Naive thymus-derived CD8-positive, alpha-beta T cell (primary cell): ENCODE data around the gene ASAH2. TPM values are rescaled to one million over a fixed set of nuclear protein-coding genes. Genes with fewer than 3 reads are reported as not detected.

ENCODE experiments used
- ATAC-seq, 2 donors: fragments of 150-1000 bp; cut with Tn5 transposase in 1 of 2; sonication (Bioruptor Pico), chemical (Tn5 transposase) in 1 of 2; 1 replicate in 1 of 2; 2 replicates in 1 of 2; pipeline ENCODE4 v1.10.0; 2021; ENCODE audit warnings: mild to moderate bottlenecking in 2 of 2, moderate library complexity in 2 of 2
- POLR2A ChIA-PET: fragments of 350-600 bp; sonication (Branson Sonifier 250); formaldehyde crosslinking; loops from one replicate; lab custom pipeline; 2021; ENCODE audit warnings: antibody characterized with exemption; lab: Charles Lee
- DNase-seq, 10 donors: peaks; one replicate each; pipeline versions ENCODE4 v3.0.0 to v3.0.0-alpha.2; 2020 to 2022
- H3K27ac Mint-ChIP-seq, 10 donors: one replicate each; pipeline ENCODE4 v1.8.0; 2020 to 2022; ENCODE audit warnings: mild to moderate bottlenecking in 10 of 10, mixed read lengths in 10 of 10, moderate library complexity in 4 of 10, inconsistent platforms in 1 of 10
- H3K27me3 Mint-ChIP-seq, 5 donors: one replicate each; pipeline ENCODE4 v1.8.0; 2021 to 2022; ENCODE audit warnings: mixed read lengths in 5 of 5
- H3K36me3 Mint-ChIP-seq, 3 donors: one replicate each; pipeline ENCODE4 v1.8.0; 2020 to 2022; ENCODE audit warnings: mixed read lengths in 3 of 3, mild to moderate bottlenecking in 2 of 3, inconsistent platforms in 1 of 3
- H3K4me1 Mint-ChIP-seq, 4 donors: one replicate each; pipeline ENCODE4 v1.8.0; 2021 to 2022; ENCODE audit warnings: mixed read lengths in 4 of 4
- H3K4me3 Mint-ChIP-seq, 10 donors: one replicate each; pipeline ENCODE4 v1.8.0; 2020 to 2022; ENCODE audit warnings: mild to moderate bottlenecking in 10 of 10, mixed read lengths in 10 of 10, moderate library complexity in 6 of 10, inconsistent platforms in 1 of 10
- H3K9me3 Mint-ChIP-seq, 9 donors: one replicate each; pipeline ENCODE4 v1.8.0; 2020 to 2022; ENCODE audit warnings: mixed read lengths in 9 of 9, mild to moderate bottlenecking in 3 of 9, inconsistent platforms in 1 of 9, moderate library complexity in 1 of 9
- polyA plus RNA-seq, 3 donors: library from polyadenylated mRNA; unstranded; fragments of 300-500 nt; fragmentation: Illumina TruSeq; gene quantifications; one replicate each; pipeline ENCODE4 v1.2.3, GENCODE V29; 2021
- total RNA-seq, 8 experiments: library from RNA in 2 of 8; stranded (reverse) in 2 of 8; gene quantifications; one replicate each; pipeline ENCODE4 v1.2.3 and lab custom pipeline; 2021 to 2026

The ASAH2 gene
- total and polyA plus RNA-seq, 5 experiments from 2014 or later, result 1.8 to 6.7 (median 3.3) TPM

DNA sequence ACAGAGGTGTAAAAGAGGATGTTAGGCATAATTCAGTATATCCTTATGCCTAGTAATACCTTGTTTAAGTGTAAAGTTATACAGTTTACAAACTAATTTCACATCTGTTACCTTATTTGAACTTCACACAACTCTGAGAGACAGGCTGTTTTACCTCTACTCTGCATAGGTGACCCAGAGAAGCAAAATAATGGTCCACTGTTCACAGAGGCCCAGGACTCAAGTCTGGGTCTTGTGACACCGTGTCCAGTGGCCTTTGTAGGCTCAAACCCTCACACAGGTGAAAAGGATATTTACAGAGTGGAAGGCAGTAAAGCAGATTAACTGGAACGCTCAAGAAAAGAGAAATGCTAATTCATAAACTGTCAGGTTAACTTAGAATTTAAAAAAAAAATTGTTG, 32.1 kb downstream of the ASAH2 start:
- Mint-ChIP-seq H3K36me3 (no peaks in the 10 kb centered on the region), H3K4me1 (no peaks in the 10 kb centered on the region), H3K4me3 (no peak overlapping the region), H3K27me3 (peaks cover 10 to 26% (median 11%) of the 10 kb centered on the region in 5 donors), H3K27ac (no peak overlapping the region), H3K9me3 (peaks cover 0 to 3% (median 0%) of the 10 kb centered on the region in 9 donors)
- ATAC-seq (no peak), DNase-seq (no peak)
- POLR2A ChIA-PET, result no interaction called here

DNA sequence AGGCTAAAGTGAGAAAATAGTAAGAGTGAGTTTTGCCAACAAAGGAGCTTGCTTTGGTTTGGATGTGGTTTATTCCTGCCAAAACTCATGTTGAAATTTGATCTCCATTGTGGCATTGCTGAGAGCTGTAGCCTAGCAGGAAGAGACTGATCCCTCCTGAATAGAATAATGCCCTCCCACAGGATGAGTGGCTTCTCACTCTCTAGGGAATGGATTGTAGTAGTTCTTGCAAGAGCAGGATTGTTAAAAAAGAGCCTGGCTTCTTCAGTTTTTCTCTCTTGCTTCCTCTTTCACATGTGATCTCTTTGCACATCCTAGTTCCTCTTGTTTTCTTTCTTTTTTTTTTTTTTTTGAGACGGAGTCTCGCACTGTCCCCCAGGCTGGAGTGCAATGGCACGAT, 34.4 kb downstream of the ASAH2 start:
- H3K4me1 Mint-ChIP-seq, result no peaks in the 10 kb centered on the region
- DNase-seq, result no peak
- no peaks in the 10 kb centered on the region for H3K36me3 Mint-ChIP-seq
- no peak for ATAC-seq
- H3K27ac Mint-ChIP-seq, result no peak overlapping the region
- peaks cover 8 to 20% (median 11%) of the 10 kb centered on the region in 5 donors for H3K27me3 Mint-ChIP-seq
- H3K9me3 Mint-ChIP-seq, result peaks cover 0 to 3% (median 0%) of the 10 kb centered on the region in 9 donors
- H3K4me3 Mint-ChIP-seq, result no peak overlapping the region
- POLR2A ChIA-PET, result no interaction called here

DNA sequence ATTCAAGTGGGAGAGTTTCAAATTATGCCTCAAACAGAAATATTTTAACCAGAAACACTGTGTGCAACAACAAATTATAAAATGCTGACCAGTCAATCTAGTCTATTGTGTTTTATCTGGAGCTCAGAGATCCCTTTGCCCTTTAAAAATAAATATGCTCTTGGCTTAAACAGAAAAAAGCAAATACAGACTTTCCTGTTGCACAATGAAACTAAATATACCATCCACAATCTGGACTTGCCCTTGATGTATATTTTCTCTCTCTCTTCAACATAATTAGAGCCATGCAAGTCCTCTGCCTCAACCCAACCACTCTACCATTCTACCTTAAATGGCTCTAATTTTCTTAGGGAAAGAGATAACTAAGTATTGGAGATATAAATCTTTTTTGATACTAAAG, 34.9 kb downstream of the ASAH2 start:
- POLR2A ChIA-PET, result no interaction called here
- no peaks in the 10 kb centered on the region for H3K4me1 Mint-ChIP-seq
- H3K9me3 Mint-ChIP-seq, result peaks cover 0 to 3% (median 0%) of the 10 kb centered on the region in 9 donors
- H3K27me3 Mint-ChIP-seq, result peaks cover 3 to 16% (median 7%) of the 10 kb centered on the region in 5 donors
- no peak for ATAC-seq
- DNase-seq, result no peak
- H3K27ac Mint-ChIP-seq, result no peak overlapping the region
- no peaks in the 10 kb centered on the region for H3K36me3 Mint-ChIP-seq
- no peak overlapping the region for H3K4me3 Mint-ChIP-seq

DNA sequence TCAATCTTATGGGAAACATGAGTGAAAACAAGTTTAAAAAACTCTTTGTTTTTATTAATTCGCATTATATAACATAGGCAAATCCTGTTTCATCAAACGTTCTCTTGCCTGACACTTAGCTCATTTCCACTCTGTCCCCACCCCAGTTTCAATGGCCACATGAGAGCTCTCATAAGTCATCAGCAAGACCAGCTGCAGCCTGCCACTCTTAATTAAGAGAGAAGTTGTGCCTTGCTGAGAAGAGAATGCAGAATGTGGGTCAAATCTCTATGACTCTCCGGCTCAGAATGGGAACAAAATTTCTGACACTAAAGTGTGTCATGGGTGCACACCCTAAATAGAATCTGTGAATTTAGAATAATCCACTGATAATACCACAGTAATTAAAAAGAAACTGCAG, 39.6 kb downstream of the ASAH2 start:
- ATAC-seq (no peak), DNase-seq (no peak)
- POLR2A ChIA-PET, result no interaction called here
- H3K36me3 Mint-ChIP-seq, result no peaks in the 10 kb centered on the region
- no peak overlapping the region for H3K27ac Mint-ChIP-seq
- peaks cover 0 to 3% (median 0%) of the 10 kb centered on the region in 9 donors for H3K9me3 Mint-ChIP-seq
- no peak overlapping the region for H3K4me3 Mint-ChIP-seq
- no peaks in the 10 kb centered on the region for H3K4me1 Mint-ChIP-seq
- H3K27me3 Mint-ChIP-seq, result peaks cover 0 to 22% (median 7%) of the 10 kb centered on the region in 5 donors

DNA sequence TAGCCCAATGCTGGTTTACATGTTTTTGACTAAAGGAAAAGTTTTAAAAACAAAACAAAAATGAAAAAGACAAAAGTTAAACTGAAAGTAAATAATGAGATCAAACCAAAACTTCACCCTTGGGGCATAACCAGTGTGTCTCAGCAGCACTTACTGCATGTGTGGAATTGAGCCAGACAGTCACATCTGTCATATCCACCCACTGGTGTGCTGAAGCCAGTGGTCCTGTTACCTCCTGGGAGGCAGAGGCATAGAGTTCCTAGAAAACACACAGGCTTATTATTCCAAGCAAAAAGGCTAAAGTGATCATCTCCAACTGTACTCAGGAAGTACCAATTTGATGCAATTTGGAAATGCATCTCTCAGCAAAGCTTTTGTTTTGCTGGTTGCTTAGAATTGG, 40.4 kb downstream of the ASAH2 start:
- peaks cover 0 to 2% (median 0%) of the 10 kb centered on the region in 9 donors for H3K9me3 Mint-ChIP-seq
- H3K36me3 Mint-ChIP-seq, result no peaks in the 10 kb centered on the region
- H3K4me3 Mint-ChIP-seq, result no peak overlapping the region
- DNase-seq, result no peak
- no peak for ATAC-seq
- peaks cover 0 to 28% (median 7%) of the 10 kb centered on the region in 5 donors for H3K27me3 Mint-ChIP-seq
- no peak overlapping the region for H3K27ac Mint-ChIP-seq
- H3K4me1 Mint-ChIP-seq, result no peaks in the 10 kb centered on the region
- POLR2A ChIA-PET, result no interaction called here

Other genes starting within 250 kb of the ASAH2 start
- gene WASHC2A, start 183.6 kb downstream of the ASAH2 start, total RNA-seq, result 10 to 100 TPM; 62.8 to 68.4 TPM
- 10 to 100 TPM; 22.5 to 38.5 (median 23.4) TPM for gene WASHC2A, start 183.6 kb downstream of the ASAH2 start, polyA plus RNA-seq